OCI-LY7 (cell line): Measurements from ENCODE around the gene ZNF423. TPM values are rescaled to one million over a fixed set of nuclear protein-coding genes. Genes with fewer than 3 reads are reported as not detected.

Experiments
- BruUV-seq: library from RNA; stranded (reverse); fragments of 400-500 nt; replicated peaks from 2 replicates; lab custom pipeline; 2021; lab: Mats Ljungman, UMichigan
- CTCF ChIA-PET: fragments of 300-600 bp; sonication (Branson Sonifier 250); formaldehyde crosslinking; loops from one replicate; lab custom pipeline; 2022; ENCODE audit warnings: antibody characterized with exemption; ENCODE audit not compliant: unreplicated experiment; lab: Charles Lee
- POLR2A ChIA-PET: fragments of 300-600 bp; sonication (Branson Sonifier 250); formaldehyde crosslinking; loops from one replicate; lab custom pipeline; 2022; ENCODE audit warnings: antibody characterized with exemption; lab: Charles Lee
- DNase-seq: peaks from one replicate; pipeline ENCODE4 v3.0.0-alpha.2; 2015; ENCODE audit warnings: low spot score
- H2AFZ ChIP-seq: fragments of 200-600 bp; sonication (generic), shearing (Covaris generic); 2 replicates; pipeline ENCODE4 v1.6.1; 2014; ENCODE audit warnings: mild to moderate bottlenecking, antibody characterized with exemption, low read length, moderate library complexity
- H3K27ac ChIP-seq: fragments of 200-600 bp; sonication (generic); 2 replicates; pipeline ENCODE4 v1.5.1; 2014; ENCODE audit warnings: mixed run types, low read depth, mild to moderate bottlenecking, moderate library complexity, low read length, inconsistent platforms; ENCODE audit not compliant: poor library complexity, severe bottlenecking
- H3K36me3 ChIP-seq: fragments of 200-600 bp; sonication (generic); 2 replicates; pipeline ENCODE4 v1.6.1; 2014; ENCODE audit warnings: mild to moderate bottlenecking, antibody characterized with exemption, low read length, moderate library complexity, mixed read lengths; ENCODE audit not compliant: insufficient read depth
- H3K4me1 ChIP-seq: fragments of 200-600 bp; sonication (generic); 2 replicates; pipeline ENCODE4 v1.5.1; 2014; ENCODE audit warnings: mild to moderate bottlenecking, low read length; ENCODE audit not compliant: insufficient read depth, poor library complexity, severe bottlenecking
- H3K4me2 ChIP-seq: fragments of 200-600 bp; sonication (generic); 2 replicates; pipeline ENCODE4 v1.6.1; 2014; ENCODE audit warnings: mild to moderate bottlenecking, low read length
- H3K4me3 ChIP-seq: fragments of 200-600 bp; sonication (generic); 2 replicates; pipeline ENCODE4 v1.5.1; 2014; ENCODE audit warnings: mild to moderate bottlenecking, low read depth, low read length; ENCODE audit not compliant: poor library complexity, severe bottlenecking
- H3K79me2 ChIP-seq: fragments of 200-600 bp; sonication (generic); 2 replicates; pipeline ENCODE4 v1.6.1; 2016; ENCODE audit warnings: low read depth, mild to moderate bottlenecking, low read length, moderate library complexity, mixed read lengths; ENCODE audit not compliant: insufficient read depth
- H3K9me2 ChIP-seq: fragments of 200-600 bp; sonication (generic); 2 replicates; pipeline ENCODE4 v1.6.1; 2016; ENCODE audit warnings: mild to moderate bottlenecking, low read length, mixed read lengths; ENCODE audit not compliant: insufficient read depth
- H3K9me3 ChIP-seq: fragments of 200-600 bp; sonication (generic); 2 replicates; pipeline ENCODE4 v1.6.1; 2014; ENCODE audit warnings: mild to moderate bottlenecking, mixed run types, low read length, mixed read lengths
- H4K20me1 ChIP-seq: fragments of 200-600 bp; sonication (generic); 2 replicates; pipeline ENCODE4 v1.6.1; 2014; ENCODE audit warnings: mild to moderate bottlenecking, antibody characterized with exemption, low read length, moderate library complexity, mixed read lengths; ENCODE audit not compliant: insufficient read depth
- CTCF ChIP-seq: fragments of 200-600 bp; sonication (generic); conservative IDR thresholded peaks from 2 replicates; pipeline ENCODE4 v1.5.1; 2014; ENCODE audit warnings: mild to moderate bottlenecking, antibody characterized with exemption, low read length, moderate library complexity, mixed read lengths
- EZH2phosphoT487 ChIP-seq: fragments of 200-600 bp; sonication (generic); IDR thresholded peaks from 2 replicates; pipeline ENCODE4 v1.6.1; 2018; ENCODE audit warnings: low read depth, borderline replicate concordance, mild to moderate bottlenecking, mixed run types, antibody characterized with exemption, low read length, moderate library complexity, mixed read lengths
- intact Hi-C: fragments of 100-400 bp; cut with micrococcal nuclease; formaldehyde crosslinking; loops from one replicate; pipeline ENCODE4 v1.10.0; 2022; ENCODE audit not compliant: unreplicated experiment
- total RNA-seq, 2 experiments: library from RNA; depleted of rRNA in 1 of 2; stranded (reverse); fragments of >200 nt in 1 of 2; shearing (Covaris generic) in 1 of 2; gene quantifications; 2 replicates each; pipeline ENCODE4 v1.2.3, GENCODE V29; 2014 to 2022

The ZNF423 gene
- total RNA-seq, 2 experiments from 2014 or later, result 0.09 to 0.13 TPM

DNA sequence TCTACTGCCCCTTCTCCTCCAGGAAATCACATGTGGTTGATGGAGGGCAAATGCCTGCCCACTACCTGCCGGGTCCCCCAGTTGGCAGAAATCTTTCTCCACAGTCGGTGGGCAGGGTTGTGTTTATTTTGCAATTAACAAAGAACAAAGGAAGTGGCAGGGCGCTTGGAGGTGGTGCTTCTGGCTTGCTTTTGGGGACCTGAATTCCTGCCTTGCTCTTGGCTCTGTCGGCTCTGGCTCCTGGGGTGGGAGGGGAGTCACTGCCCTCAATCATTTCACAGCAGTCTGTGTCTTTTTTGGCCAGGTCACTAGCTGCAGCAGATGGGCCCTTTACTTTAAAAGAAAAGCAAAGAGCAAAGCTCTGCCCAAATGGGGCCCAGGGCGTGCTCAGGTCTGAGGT is 413.1 kb downstream of the ZNF423 start:
- H3K4me3 ChIP-seq, result no peak overlapping the region
- H3K9me3 ChIP-seq, result no peaks in the 10 kb centered on the region
- peaks cover 69% of the 10 kb centered on the region for H3K4me1 ChIP-seq
- peak overlapping the region; percentile 81 for H3K27ac ChIP-seq
- H2AFZ ChIP-seq, result peak overlapping the region; percentile 75; the same call in 1 of the 2 replicates
- H3K9me2 ChIP-seq, result no peaks in the 10 kb centered on the region
- H3K36me3 ChIP-seq, result no peaks in the 10 kb centered on the region
- ChIA-PET CTCF (interaction anchor here (0.6 to 1.3 kb wide), 2 partner anchors 20 to 150 kb away, joined by 3 to 4 read pairs; no protein-coding TSS in a partner anchor), POLR2A (interaction anchor here (0.6 to 1.3 kb wide), 12 partner anchors 8 to 1396 kb away, joined by 3 to 10 read pairs (median 3); no protein-coding TSS in a partner anchor)
- no TSS peak for BruUV-seq
- intact Hi-C loops, result loop anchor here (5.0 to 10.0 kb wide), 2 partner anchors 134 to 262 kb away; no protein-coding TSS in a partner anchor
- no peak for DNase-seq
- peak overlapping the region; percentile 82 for H3K4me2 ChIP-seq
- no peaks in the 10 kb centered on the region for H3K79me2 ChIP-seq
- TF ChIP-seq EZH2phosphoT487 (no peak), CTCF (no peak)
- no peaks in the 10 kb centered on the region for H4K20me1 ChIP-seq

- peak overlapping the region; percentile 82 for H3K4me2 ChIP-seq
- intact Hi-C loops, result loop anchor here (1.0 to 10.0 kb wide), 6 partner anchors 22 to 263 kb away; no protein-coding TSS in a partner anchor
- TF ChIP-seq CTCF, result peak; percentile 91
- no peak for TF ChIP-seq EZH2phosphoT487
- peak; percentile 95 for DNase-seq
- CTCF ChIA-PET, result interaction anchor here (0.6 kb wide), 1 partner anchor 154 kb away, joined by 3 read pairs; no protein-coding TSS in a partner anchor
- H3K9me3 ChIP-seq, result no peaks in the 10 kb centered on the region
- peak overlapping the region; percentile 55 for H3K4me3 ChIP-seq
- H4K20me1 ChIP-seq, result no peaks in the 10 kb centered on the region
- no peaks in the 10 kb centered on the region for H3K79me2 ChIP-seq
- BruUV-seq, result no TSS peak
- no peaks in the 10 kb centered on the region for H3K9me2 ChIP-seq
- peak overlapping the region; percentile 81 for H3K27ac ChIP-seq
- H2AFZ ChIP-seq, result peak overlapping the region; percentile 89
- peaks cover 69% of the 10 kb centered on the region for H3K4me1 ChIP-seq
- POLR2A ChIA-PET, result interaction anchor here (1.0 to 1.4 kb wide), 2 partner anchors 134 to 362 kb away, joined by 3 read pairs; no protein-coding TSS in a partner anchor
- no peaks in the 10 kb centered on the region for H3K36me3 ChIP-seq
Measured at GRCh38 chr16:49441366-49441780, 414.5 kb downstream of the ZNF423 start.
